Measurements from ENCODE around the gene CLDN22.

CLDN22 gene

GRCh38 chr4:183318656-183319055 is 1.4 kb downstream of the CLDN22 start:
- DNase-seq = no peak

GRCh38 chr4:183314806-183315205 is 5.3 kb downstream of the CLDN22 start:
- DNase-seq = no peak

GRCh38 chr4:183314336-183314735 is 5.7 kb downstream of the CLDN22 start:
- DNase-seq = no peak

- no peak for DNase-seq
Measured at GRCh38 chr4:183312841-183313240, 7.2 kb downstream of the CLDN22 start.

- DNase-seq = no peak
Measured at GRCh38 chr4:183306811-183307210, 13.3 kb downstream of the CLDN22 start.

GRCh38 chr4:183304538-183304937 is 15.5 kb downstream of the CLDN22 start:
- DNase-seq = no peak

GRCh38 chr4:183304067-183304466 is 16.0 kb downstream of the CLDN22 start:
- DNase-seq = no peak

GRCh38 chr4:183303301-183303700 is 16.8 kb downstream of the CLDN22 start:
- DNase-seq = no peak

GRCh38 chr4:183300655-183301054 is 19.4 kb downstream of the CLDN22 start:
- DNase-seq = no peak

GRCh38 chr4:183300070-183300469 is 20.0 kb downstream of the CLDN22 start:
- DNase-seq = no peak

- no peak for DNase-seq
Measured at GRCh38 chr4:183299464-183299863, 20.6 kb downstream of the CLDN22 start.

GRCh38 chr4:183297675-183298074 is 22.4 kb downstream of the CLDN22 start:
- no peak for DNase-seq

GRCh38 chr4:183295711-183296110 is 24.4 kb downstream of the CLDN22 start:
- no peak for DNase-seq

- no peak for DNase-seq
Measured at GRCh38 chr4:183291070-183291469, 29.0 kb downstream of the CLDN22 start.

GRCh38 chr4:183289688-183290087 is 30.4 kb downstream of the CLDN22 start:
- no peak for DNase-seq

- DNase-seq = no peak
Measured at GRCh38 chr4:183288955-183289354, 31.1 kb downstream of the CLDN22 start.

- DNase-seq = no peak
Measured at GRCh38 chr4:183287677-183288076, 32.4 kb downstream of the CLDN22 start.

GRCh38 chr4:183287309-183287659 is 32.8 kb downstream of the CLDN22 start:
- no peak for DNase-seq

GRCh38 chr4:183286590-183287308 is 33.3 kb downstream of the CLDN22 start:
- DNase-seq = no peak

GRCh38 chr4:183285886-183286285 is 34.2 kb downstream of the CLDN22 start:
- DNase-seq = no peak

GRCh38 chr4:183284965-183285364 is 35.1 kb downstream of the CLDN22 start:
- no peak for DNase-seq

- no peak for DNase-seq
Measured at GRCh38 chr4:183284258-183284785, 35.8 kb downstream of the CLDN22 start.

- no peak for DNase-seq
Measured at GRCh38 chr4:183276106-183276505, 44.0 kb downstream of the CLDN22 start.

GRCh38 chr4:183272384-183272783 is 47.7 kb downstream of the CLDN22 start:
- no peak for DNase-seq

- DNase-seq = no peak
Measured at GRCh38 chr4:183268556-183268955, 51.5 kb downstream of the CLDN22 start.

Measured in activated naive CD4-positive, alpha-beta T cell treated with anti-CD3 and anti-CD28 coated beads, Interleukin-2, amount 50 U/mL, for 16 hours (primary cell).